ENCODE measurements around the gene MOB2.

DNA sequence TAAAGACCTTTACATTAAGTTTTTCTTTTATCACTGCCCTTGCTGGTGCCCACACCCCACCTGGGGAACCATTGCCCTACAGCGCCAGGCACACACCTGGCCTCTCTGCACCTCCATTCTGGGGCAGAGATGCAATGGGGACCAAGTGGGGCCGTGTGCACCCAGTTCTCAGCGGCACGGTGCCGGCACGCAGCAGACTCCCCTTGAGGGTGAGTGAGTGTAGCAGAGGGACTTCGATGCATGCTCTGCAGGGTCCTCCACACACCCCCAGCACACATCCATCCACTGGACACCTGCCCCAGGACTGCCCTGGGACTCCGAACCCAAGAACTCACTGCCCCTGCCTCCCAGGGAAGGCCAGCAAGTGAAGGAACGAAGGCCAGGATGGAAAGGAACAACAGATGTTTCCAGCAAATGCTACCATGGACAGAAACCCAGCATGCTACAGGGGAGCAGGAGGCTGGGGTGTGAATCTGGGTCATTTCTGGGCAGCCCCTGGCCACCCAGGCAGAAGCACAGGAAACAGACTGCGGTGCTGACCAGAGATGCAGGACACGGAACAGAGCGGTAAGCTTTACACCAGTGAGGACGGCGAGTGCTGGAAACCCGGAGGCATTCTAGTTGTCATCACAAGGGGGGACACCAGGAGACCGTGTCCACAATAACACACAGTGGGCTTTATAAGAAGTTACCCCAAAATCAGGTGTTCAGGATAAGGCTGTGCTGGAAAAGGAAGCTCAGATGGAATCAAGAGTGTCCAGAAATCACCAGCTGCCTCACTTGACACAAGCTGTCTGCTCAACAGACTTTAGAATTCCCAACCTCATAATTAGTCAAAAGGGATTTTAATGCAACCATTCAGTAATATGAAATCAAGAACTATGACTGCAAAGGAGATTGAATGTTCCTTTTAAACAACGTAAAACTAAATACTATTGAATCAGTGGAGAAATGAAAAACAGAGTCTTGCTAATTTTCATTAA lies 32.7 kb upstream of the MOB2 start:
- TF ChIP-seq POLR2A (IDR thresholded peaks at IDR 0.05), result no peak
- TF ChIP-seq, protein P1, sequence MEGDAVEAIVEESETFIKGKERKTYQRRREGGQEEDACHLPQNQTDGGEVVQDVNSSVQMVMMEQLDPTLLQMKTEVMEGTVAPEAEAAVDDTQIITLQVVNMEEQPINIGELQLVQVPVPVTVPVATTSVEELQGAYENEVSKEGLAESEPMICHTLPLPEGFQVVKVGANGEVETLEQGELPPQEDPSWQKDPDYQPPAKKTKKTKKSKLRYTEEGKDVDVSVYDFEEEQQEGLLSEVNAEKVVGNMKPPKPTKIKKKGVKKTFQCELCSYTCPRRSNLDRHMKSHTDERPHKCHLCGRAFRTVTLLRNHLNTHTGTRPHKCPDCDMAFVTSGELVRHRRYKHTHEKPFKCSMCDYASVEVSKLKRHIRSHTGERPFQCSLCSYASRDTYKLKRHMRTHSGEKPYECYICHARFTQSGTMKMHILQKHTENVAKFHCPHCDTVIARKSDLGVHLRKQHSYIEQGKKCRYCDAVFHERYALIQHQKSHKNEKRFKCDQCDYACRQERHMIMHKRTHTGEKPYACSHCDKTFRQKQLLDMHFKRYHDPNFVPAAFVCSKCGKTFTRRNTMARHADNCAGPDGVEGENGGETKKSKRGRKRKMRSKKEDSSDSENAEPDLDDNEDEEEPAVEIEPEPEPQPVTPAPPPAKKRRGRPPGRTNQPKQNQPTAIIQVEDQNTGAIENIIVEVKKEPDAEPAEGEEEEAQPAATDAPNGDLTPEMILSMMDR (IDR thresholded peaks at IDR 0.05), result no peak
- TF ChIP-seq POLR2AphosphoS5 (IDR thresholded peaks at IDR 0.05), result no peak

Measured in gastroesophageal sphincter (tissue), 3 donors.